Middle frontal gyrus (tissue), 1 donor: ENCODE data around the gene ZFAND6.

Source experiments
- DNase-seq: peaks from one replicate; pipeline ENCODE4 v3.0.0-alpha.2; 2015; ENCODE audit warnings: low spot score; ENCODE audit errors: extremely low spot score

ZFAND6 gene

DNA sequence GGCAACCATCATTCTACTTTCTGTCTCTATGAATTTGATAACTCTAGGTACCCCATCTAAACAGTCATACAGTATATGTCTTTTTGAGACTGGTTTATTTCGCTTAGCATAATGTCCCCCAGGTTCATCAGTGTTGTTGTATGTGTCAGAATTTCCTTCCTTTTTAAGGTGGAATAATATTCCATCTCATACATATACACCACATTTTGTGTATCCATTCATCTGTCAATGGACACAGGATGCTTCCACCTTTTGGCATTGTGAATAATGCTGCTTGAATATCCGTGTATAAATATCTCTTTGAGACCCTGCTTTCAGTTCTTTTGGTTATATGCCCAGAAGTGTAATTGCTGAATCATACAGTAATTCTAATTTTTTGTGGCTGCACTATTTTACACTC, 10.4 kb upstream of the ZFAND6 start:
- no peak for DNase-seq

DNA sequence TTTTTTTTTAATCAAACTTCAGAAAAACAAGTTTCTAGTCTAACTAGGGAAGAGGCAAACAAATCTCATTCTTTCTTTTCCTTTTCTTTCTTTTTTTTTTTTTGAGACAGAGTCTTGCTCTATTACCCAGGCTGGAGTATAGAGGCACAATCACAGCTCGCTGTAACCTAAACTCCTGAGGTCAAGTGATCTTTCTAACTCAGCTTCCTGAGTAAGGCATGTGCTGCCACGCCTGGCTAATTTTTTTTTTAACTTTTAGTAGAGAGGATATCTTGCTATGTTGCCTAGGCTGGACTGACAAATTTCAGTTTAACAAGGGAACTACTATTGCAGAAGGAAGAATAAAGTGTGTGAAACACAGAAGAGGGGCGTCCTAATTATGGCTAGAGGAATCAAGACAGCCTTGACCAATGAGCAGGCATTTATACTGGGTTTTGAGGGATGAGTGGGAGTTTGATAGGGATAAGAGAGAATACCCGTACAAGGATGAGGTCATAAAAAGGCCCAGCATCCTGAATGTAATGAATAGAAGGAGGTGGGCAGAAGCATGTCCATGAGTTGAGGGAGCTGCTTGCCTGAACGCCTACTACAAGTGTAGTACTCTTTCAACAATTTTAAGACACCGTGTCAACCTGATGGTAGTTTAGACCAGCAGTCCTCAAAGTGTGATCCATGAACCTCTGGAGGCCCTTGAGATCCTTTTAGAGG, 6.7 kb upstream of the ZFAND6 start:
- no peak for DNase-seq

GRCh38 chr15:80055933-80056332, 3.5 kb upstream of the ZFAND6 start:
- DNase-seq: no peak

DNA sequence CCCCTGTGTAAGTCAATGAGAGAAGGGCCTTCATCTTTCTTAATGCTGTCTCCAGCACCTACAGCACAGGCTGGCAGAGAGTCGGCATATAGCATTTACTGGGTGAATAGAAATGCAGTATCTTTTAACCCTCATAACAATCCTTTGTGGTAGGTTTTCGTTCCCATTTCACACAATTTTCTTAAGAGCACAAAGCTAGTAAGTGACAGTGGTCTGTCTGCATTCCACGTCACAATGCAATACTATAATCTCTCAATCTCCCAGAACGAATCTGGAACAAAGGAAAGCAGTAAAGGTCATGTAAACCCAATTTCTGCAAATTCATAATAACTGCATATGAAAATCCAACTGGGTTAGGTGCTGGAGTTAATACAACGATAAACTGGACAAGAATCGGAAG, 1.4 kb upstream of the ZFAND6 start:
- no peak for DNase-seq

DNA sequence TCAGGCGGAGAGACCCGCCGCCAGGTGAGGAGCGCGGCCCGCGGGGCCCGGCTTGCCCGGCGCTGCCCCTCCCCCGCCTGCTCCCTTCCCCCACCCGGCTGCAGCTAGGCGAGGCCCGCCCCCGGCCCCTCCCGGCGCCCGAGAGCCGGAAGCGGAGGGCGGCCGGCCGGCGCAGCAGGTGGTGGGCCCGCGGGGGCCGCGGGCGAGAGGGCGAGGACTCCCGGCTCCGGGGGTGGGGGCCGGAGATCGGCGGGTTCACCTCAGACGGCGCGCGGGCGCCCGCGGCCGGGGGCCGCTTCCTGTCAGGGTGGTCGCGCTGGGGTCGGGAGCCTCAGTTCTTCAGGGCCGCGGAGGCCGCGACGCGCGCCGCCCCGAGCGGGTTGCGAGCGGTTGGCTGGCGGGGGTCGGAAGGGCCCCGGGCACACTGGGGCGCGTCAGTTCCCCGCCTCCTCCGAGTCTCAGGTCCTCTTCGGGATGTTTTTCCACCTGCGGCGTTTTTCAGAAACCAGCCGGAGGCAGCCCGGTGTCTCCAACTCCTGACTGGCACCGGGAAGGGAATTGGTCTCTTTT, 395 bp downstream of the ZFAND6 start:
- no peak for DNase-seq

- no peak for DNase-seq
Observed at GRCh38 chr15:80060356-80061006, 1.0 kb downstream of the ZFAND6 start.

- no peak for DNase-seq
Observed at GRCh38 chr15:80061582-80061981, 2.1 kb downstream of the ZFAND6 start.

DNA sequence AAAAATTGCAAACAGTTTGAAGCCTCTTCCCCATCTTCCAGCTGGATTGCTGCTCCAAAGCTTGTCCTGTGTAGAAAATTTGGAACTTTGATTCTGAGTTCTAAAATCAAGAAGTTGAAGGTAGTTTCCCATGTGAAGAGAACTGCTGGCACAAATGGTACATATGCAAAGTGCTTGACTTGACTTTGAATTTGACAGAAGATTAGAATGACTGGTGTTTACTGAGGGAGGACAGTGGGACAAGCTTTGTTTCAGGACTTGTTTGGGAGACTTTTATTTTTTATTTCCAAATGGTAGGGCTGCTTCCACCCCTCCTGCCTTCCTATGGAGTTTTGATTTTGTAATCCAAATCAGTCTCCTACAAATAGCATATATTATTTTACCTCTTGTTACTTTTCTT, 7.4 kb downstream of the ZFAND6 start:
- no peak for DNase-seq

GRCh38 chr15:80068578-80068977, 9.1 kb downstream of the ZFAND6 start:
- no peak for DNase-seq

DNA sequence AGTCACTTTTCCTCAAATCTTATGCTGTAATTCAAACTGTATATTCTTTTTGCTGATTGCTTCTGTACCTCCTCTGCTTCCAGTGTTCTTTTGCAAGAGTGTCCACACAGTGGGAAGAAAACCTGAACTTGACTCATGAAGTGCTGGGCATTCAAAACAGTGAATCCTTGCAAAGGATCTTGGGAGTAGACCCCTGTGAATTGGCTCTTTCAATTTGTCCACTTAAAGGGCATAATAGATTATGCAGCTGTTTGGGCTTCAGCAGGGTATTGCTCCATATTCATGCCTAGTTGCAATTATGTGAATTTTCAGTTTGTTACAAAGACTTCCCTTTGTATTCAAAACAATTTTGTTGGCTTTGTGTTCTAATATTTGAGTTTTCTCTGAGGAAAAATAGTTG, 11.4 kb downstream of the ZFAND6 start:
- DNase-seq: no peak

GRCh38 chr15:80071652-80072051, 12.2 kb downstream of the ZFAND6 start:
- DNase-seq: no peak

DNA sequence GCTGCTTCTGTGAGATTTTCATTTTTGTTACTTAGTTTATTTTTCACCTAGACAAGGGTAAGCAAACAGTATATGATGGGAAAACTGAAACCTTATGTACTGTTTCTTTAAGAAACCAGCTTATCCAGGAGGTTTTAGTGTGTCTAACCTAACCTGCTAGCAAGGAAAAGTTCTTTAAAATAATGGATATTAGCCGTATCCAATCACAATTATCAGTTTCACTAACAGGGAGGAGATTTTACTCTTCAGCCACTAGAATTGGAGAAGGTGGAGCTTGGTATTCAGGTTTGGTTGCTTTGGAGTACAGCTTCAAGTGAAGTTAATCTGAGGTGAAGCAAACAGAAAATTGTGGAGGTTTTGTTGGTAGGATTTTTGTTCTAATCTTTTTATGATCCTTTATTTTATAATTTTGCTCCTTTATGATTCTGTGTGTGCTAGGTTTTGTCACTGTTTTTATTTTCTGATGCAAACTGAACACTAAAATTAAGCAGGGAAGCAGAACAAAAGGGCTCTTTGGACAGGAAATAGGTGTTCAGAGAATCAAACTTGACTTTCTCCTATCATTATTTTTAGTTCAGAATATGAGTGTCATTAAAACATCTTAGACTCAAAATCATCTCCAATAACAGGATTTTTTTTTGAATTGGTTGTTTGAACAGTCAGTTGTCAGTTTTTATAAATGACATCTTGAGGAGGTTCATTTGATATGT, 13.0 kb downstream of the ZFAND6 start:
- DNase-seq: peak; percentile 61

DNA sequence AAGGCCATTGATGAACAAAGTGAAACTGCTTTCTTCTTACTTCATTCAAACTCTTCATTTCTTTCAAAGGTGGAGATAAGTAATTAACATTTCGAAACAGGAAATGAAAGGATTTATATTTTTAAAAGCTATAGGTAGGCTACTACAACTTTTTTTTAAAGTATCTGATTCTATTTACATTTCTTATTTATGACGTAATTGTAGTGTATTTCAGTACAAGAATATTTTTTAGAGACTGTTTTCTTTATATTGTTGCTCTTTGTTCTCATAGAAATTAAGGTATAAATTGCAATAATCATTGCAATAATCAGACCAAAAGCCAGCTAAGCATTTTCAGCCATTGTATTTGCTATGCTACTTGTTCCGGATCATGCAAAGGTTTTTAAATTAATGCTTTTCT, 13.7 kb downstream of the ZFAND6 start:
- DNase-seq: no peak

GRCh38 chr15:80076321-80077318, 17.1 kb downstream of the ZFAND6 start:
- no peak for DNase-seq

- DNase-seq: no peak
Observed at GRCh38 chr15:80081390-80081789, 21.9 kb downstream of the ZFAND6 start.

DNA sequence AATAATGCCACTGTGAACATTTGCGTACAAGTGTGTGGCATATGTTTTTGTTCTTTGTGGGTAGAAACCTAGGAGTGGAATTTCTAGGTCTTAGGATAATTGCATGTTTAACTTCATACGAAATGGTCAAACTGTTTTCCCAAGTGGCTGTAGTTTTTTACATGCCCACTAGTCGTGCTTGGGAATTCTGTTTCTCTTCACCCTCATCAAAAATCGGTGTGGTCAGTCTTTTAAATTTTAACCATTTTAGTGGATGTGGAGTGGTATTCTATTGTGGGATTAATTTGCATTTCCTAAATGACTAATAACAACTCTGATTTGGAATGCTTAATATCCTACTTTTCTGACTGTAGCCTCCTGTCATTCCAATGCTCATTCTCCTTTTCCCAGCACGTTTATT, 27.6 kb downstream of the ZFAND6 start:
- DNase-seq: no peak

DNA sequence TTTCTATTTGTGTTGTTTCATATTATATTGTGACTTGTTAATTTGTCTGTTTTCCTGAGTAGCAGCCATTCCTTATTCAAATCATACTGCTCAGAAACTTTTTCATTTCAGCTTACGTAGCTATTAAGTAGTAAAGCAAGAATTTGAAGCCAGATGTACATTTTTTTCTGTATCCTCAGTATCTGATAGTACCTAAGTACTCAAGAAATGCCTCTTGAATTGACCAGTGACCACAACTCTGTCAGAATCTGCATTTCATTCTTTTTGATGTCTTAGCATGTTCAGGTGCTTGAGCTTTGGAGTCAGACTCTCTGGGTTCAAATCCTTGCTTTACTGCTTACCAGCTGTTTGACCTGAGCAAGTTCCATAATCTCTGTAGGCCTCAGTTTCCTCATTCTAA, 30.6 kb downstream of the ZFAND6 start:
- no peak for DNase-seq

GRCh38 chr15:80090879-80091503, 31.5 kb downstream of the ZFAND6 start:
- DNase-seq: no peak

- no peak for DNase-seq
Observed at GRCh38 chr15:80093854-80094418, 34.5 kb downstream of the ZFAND6 start.

GRCh38 chr15:80095511-80095910, 36.0 kb downstream of the ZFAND6 start:
- DNase-seq: no peak
